ENCODE measurements around the gene PRPSAP1.

The PRPSAP1 gene

GRCh38 chr17:76367642-76368041 is 13.9 kb upstream of the PRPSAP1 start (continued):
- TF ChIP-seq ZNF37A (tag by site-specific recombination; IDR thresholded peaks at IDR 0.05) (no peak), HOXA7 (CRISPR knock-in tag; IDR thresholded peaks at IDR 0.05; ENCODE audit: borderline replicate concordance) (no peak), IKZF3 (tag by site-specific recombination; IDR thresholded peaks at IDR 0.05) (peak; percentile 82), ZNF791 (tag by site-specific recombination; IDR thresholded peaks at IDR 0.05) (no peak), ZNF121 (tag by site-specific recombination; IDR thresholded peaks at IDR 0.05) (no peak), GLI2 (tag by site-specific recombination; IDR thresholded peaks at IDR 0.05; ENCODE audit: borderline replicate concordance, low read depth) (no peak), ZIC2 (tag by site-specific recombination; IDR thresholded peaks at IDR 0.05) (no peak), ZNF776 (tag by site-specific recombination; IDR thresholded peaks at IDR 0.05; ENCODE audit: borderline replicate concordance) (no peak), ZBTB49 (tag by site-specific recombination; IDR thresholded peaks at IDR 0.05; ENCODE audit: low read depth) (no peak), GLIS1 (tag by site-specific recombination; IDR thresholded peaks at IDR 0.05) (peak; percentile 99), ZNF266 (tag by site-specific recombination; IDR thresholded peaks at IDR 0.05; ENCODE audit: low read depth) (no peak), ZNF670 (tag by site-specific recombination; IDR thresholded peaks at IDR 0.05; ENCODE audit: low read depth) (no peak), WT1 (tag by site-specific recombination; IDR thresholded peaks at IDR 0.05) (0 out of 2 replicates have a peak, but pooled peaks have one; percentile 21), INSM2 (tag by site-specific recombination; IDR thresholded peaks at IDR 0.05) (no peak), PRDM4 (tag by site-specific recombination; IDR thresholded peaks at IDR 0.05) (no peak), TSHZ1 (tag by site-specific recombination; IDR thresholded peaks at IDR 0.05; ENCODE audit: borderline replicate concordance) (no peak), PRDM10 (tag by site-specific recombination; IDR thresholded peaks at IDR 0.05) (0 out of 2 replicates have a peak, but pooled peaks have one; percentile 17), ZSCAN5A (tag by site-specific recombination; IDR thresholded peaks at IDR 0.05) (no peak), ZNF473 (tag by site-specific recombination; IDR thresholded peaks at IDR 0.05) (no peak), KLF10 (tag by site-specific recombination; IDR thresholded peaks at IDR 0.05) (no peak), SP7 (tag by site-specific recombination; IDR thresholded peaks at IDR 0.05) (no peak), ZBTB48 (tag by site-specific recombination; IDR thresholded peaks at IDR 0.05) (no peak), ZBTB21 (tag by site-specific recombination; IDR thresholded peaks at IDR 0.05) (no peak), ZNF621 (tag by site-specific recombination; IDR thresholded peaks at IDR 0.05) (no peak), TRIM28 (IDR thresholded peaks at IDR 0.05; ENCODE audit: borderline replicate concordance, low read length) (peak; percentile 86)

Data from HEK293 (cell line).